Smooth muscle cell (in vitro differentiated cells): ENCODE data around the gene CBY3. TPM values are rescaled to one million over a fixed set of nuclear protein-coding genes. Genes with fewer than 3 reads are reported as not detected.

Source experiments
- DNase-seq: peaks from one replicate; lab custom pipeline; 2025; ENCODE audit not compliant: unreplicated experiment; lab: John Stamatoyannopoulos, UW
- H2AFZ ChIP-seq: fragments of 200-600 bp; sonication (generic); 2 replicates; pipeline ENCODE4 v1.6.0; 2016; ENCODE audit warnings: antibody characterized with exemption, low read depth, mild to moderate bottlenecking
- H3F3A ChIP-seq: fragments of 200-600 bp; sonication (generic); 2 replicates; pipeline ENCODE4 v1.6.0; 2017; ENCODE audit warnings: antibody characterized with exemption, low read depth
- H3K27ac ChIP-seq: fragments of 200-600 bp; sonication (generic); 2 replicates; pipeline ENCODE4 v1.5.1; 2016; ENCODE audit warnings: low read depth, mild to moderate bottlenecking
- H3K27me3 ChIP-seq: fragments of 200-600 bp; sonication (generic); 2 replicates; pipeline ENCODE4 v1.6.1; 2016; ENCODE audit warnings: low read depth, mild to moderate bottlenecking
- H3K36me3 ChIP-seq: fragments of 200-600 bp; sonication (generic); 2 replicates; pipeline ENCODE4 v1.5.1; 2016; ENCODE audit warnings: low read depth
- H3K4me1 ChIP-seq: fragments of 200-600 bp; sonication (generic); 2 replicates; pipeline ENCODE4 v1.5.1; 2016; ENCODE audit warnings: low read depth
- H3K4me2 ChIP-seq: fragments of 200-600 bp; sonication (generic); 2 replicates; pipeline ENCODE4 v1.6.0; 2016; ENCODE audit warnings: mild to moderate bottlenecking
- H3K4me3 ChIP-seq: fragments of 200-600 bp; sonication (generic); 2 replicates; pipeline ENCODE4 v1.5.1; 2016; ENCODE audit warnings: mild to moderate bottlenecking
- H3K79me2 ChIP-seq: fragments of 200-600 bp; sonication (generic); 2 replicates; pipeline ENCODE4 v1.6.0; 2016; ENCODE audit warnings: low read depth, mild to moderate bottlenecking
- H3K9ac ChIP-seq: fragments of 200-600 bp; sonication (generic); 2 replicates; pipeline ENCODE4 v1.6.0; 2016; ENCODE audit warnings: low read depth
- H3K9me3 ChIP-seq: fragments of 200-600 bp; sonication (generic); replicated peaks from 2 replicates; pipeline ENCODE4 v1.5.1; 2016; ENCODE audit warnings: low read depth
- H4K20me1 ChIP-seq: fragments of 200-600 bp; sonication (generic); 2 replicates; pipeline ENCODE4 v1.6.0; 2016; ENCODE audit warnings: low read depth
- WGBS: methylation state at CpG from one replicate; pipeline ENCODE4 v1.1.7; 2016; ENCODE audit warnings: low lambda C conversion rate; 5-methylcytosine and 5-hydroxymethylcytosine counted together
- polyA plus RNA-seq: library from polyadenylated mRNA; unstranded; fragments of >200 nt; fragmentation: Nextera tagmentation; extraction: Ambion mirVana; gene quantifications from 2 replicates; pipeline ENCODE4 v1.2.1, GENCODE V29; 2016
- total RNA-seq: library from RNA; depleted of rRNA; stranded (reverse); fragments of >200 nt; gene quantifications from 2 replicates; pipeline ENCODE4 v1.2.3, GENCODE V29; 2014
- TF ChIP-seq, protein P1 (sequence below): fragments of 200-600 bp; sonication (generic); IDR thresholded peaks from 2 replicates; pipeline ENCODE4 v1.5.1; 2017; ENCODE audit warnings: borderline replicate concordance, mild to moderate bottlenecking, antibody characterized with exemption; ENCODE audit not compliant: insufficient read depth, poor library complexity, severe bottlenecking

Gene CBY3
- total and polyA plus RNA-seq, 2 experiments from 2014 or later: not detected

DNA sequence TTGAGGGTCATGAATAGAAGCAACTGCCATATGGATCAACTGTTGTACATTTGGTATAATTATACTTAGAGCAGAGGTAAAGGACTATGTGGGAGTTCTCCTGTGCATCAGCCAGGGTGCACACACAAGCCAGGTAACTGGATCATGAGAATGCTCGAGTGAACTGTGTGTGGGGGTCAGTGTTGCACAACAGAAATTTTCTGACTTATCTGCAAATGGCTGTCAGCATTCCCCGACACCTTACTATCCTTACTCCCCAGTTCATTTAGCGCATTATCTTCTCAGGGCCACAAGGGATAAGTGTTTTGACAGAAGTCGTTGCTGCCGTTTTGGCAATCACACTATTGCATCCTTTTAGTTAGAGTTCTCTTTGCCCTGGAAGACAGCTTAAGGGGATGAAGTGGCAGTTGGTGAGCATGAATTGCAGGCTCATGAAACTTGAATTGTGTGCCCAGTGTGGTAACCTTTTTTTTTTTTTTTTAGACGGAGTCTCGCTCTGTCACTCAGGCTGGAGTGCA, 19.6 kb upstream of the CBY3 start:
- Histone ChIP-seq H3K4me2 (peak overlapping the region; percentile 90), H2AFZ (no peak overlapping the region), H3K27ac (peak overlapping the region; percentile 85), H3K4me1 (peaks cover 13% of the 10 kb centered on the region), H3K36me3 (peaks cover 3% of the 10 kb centered on the region), H3F3A (no peaks in the 10 kb centered on the region), H4K20me1 (peaks cover 60% of the 10 kb centered on the region), H3K9ac (peak overlapping the region; percentile 96), H3K79me2 (peaks cover 72% of the 10 kb centered on the region), H3K4me3 (peak overlapping the region; percentile 85), H3K27me3 (no peaks in the 10 kb centered on the region), H3K9me3 (no peaks in the 10 kb centered on the region)
- 52% methylated on average over 7 of the region's 7 CpGs for whole genome bisulfite sequencing
- TF ChIP-seq, protein P1, sequence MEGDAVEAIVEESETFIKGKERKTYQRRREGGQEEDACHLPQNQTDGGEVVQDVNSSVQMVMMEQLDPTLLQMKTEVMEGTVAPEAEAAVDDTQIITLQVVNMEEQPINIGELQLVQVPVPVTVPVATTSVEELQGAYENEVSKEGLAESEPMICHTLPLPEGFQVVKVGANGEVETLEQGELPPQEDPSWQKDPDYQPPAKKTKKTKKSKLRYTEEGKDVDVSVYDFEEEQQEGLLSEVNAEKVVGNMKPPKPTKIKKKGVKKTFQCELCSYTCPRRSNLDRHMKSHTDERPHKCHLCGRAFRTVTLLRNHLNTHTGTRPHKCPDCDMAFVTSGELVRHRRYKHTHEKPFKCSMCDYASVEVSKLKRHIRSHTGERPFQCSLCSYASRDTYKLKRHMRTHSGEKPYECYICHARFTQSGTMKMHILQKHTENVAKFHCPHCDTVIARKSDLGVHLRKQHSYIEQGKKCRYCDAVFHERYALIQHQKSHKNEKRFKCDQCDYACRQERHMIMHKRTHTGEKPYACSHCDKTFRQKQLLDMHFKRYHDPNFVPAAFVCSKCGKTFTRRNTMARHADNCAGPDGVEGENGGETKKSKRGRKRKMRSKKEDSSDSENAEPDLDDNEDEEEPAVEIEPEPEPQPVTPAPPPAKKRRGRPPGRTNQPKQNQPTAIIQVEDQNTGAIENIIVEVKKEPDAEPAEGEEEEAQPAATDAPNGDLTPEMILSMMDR: no peak
- no peak for DNase-seq

DNA sequence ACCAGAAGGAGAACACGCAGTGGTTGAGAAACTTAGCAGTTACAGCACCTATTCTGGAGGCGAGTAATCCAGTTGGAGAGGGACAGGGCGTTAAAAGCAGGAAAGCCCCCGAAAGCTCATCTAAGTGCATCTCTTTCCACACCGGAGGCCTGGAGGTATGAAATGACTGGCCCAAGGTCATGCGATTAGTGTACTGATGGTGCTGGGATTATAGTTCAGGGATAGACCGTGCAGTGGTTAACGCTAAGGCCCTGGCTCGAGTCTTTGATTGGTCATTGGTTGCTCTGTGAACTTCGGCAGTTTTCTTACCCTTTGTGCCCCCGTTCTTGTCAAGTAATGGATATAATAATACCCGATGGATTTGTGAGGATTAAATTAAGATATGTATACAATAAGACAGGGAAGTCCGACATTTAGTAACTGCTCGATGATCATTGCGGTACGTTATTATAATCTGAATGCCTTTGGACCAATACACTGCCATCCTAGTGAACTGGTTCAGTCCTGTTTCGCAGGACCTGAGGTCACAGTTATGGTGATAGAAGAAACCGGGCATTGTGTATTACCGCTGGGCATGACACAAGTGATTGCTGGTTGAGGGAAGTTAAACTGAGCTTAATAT, 18.9 kb upstream of the CBY3 start:
- DNase-seq: no peak
- peak overlapping the region; percentile 85 for H3K27ac ChIP-seq
- no peaks in the 10 kb centered on the region for H3K9me3 ChIP-seq

GRCh38 chr5:179698935-179699615, 18.2 kb upstream of the CBY3 start, which contains the start of gene CANX:
Gene CANX (plus strand): TSS chr5:179698967. CDS start chr5:179705682, 6,715 bp downstream.
- peaks cover 58% of the 10 kb centered on the region for H3K79me2 ChIP-seq
- H4K20me1 ChIP-seq: peaks cover 47% of the 10 kb centered on the region
- H3K9me3 ChIP-seq: no peaks in the 10 kb centered on the region
- peak within 1 kb of the TSS; percentile 96 for H3K9ac ChIP-seq
- no peaks in the 10 kb centered on the region for H3F3A ChIP-seq
- H3K27me3 ChIP-seq: no peaks in the 10 kb centered on the region
- H3K4me1 ChIP-seq: peaks cover 13% of the 10 kb centered on the region
- DNase-seq: no peak
- H2AFZ ChIP-seq: peak within 1 kb of the TSS; percentile 94
- H3K4me3 ChIP-seq: peak within 1 kb of the TSS; percentile 85
- peak within 1 kb of the TSS; percentile 96 for H3K27ac ChIP-seq
- peak within 1 kb of the TSS; percentile 90 for H3K4me2 ChIP-seq
- TF ChIP-seq, protein P1: no peak
- H3K36me3 ChIP-seq: no peaks in the 10 kb centered on the region
- under 1% methylated on average over 33 of the region's 58 CpGs for WGBS

More for the DNA sequence above, 18.9 kb upstream of the CBY3 start:
- TF ChIP-seq, protein P1: no peak
- Histone ChIP-seq H4K20me1 (peaks cover 53% of the 10 kb centered on the region), H3K4me3 (peak overlapping the region; percentile 85), H3K36me3 (no peaks in the 10 kb centered on the region), H3K79me2 (peaks cover 65% of the 10 kb centered on the region), H2AFZ (no peak overlapping the region), H3K4me1 (peaks cover 13% of the 10 kb centered on the region), H3K9ac (peak overlapping the region; percentile 96), H3K4me2 (peak overlapping the region; percentile 90), H3F3A (no peaks in the 10 kb centered on the region), H3K27me3 (no peaks in the 10 kb centered on the region)
- 6% methylated on average over 19 of the region's 19 CpGs for WGBS
